Measurements from ENCODE around the gene FPR3.
A peak's percentile ranks its signal among the peaks of the same experiment; 100 is the strongest.

The FPR3 gene

GRCh38 chr19:51821456-51821855, 26.5 kb downstream of the FPR3 start:
- no peaks in the 10 kb centered on the region for H3K4me1 ChIP-seq (ENCODE audit: insufficient read depth, poor library complexity, severe bottlenecking)
- no peaks in the 10 kb centered on the region for H3K9me3 ChIP-seq (ENCODE audit: severe bottlenecking)
- H3K27me3 ChIP-seq (ENCODE audit: insufficient read depth, poor library complexity, severe bottlenecking), result no peaks in the 10 kb centered on the region
- DNase-seq (ENCODE audit: low spot score), result no peak
- TF ChIP-seq CTCF (IDR thresholded peaks at IDR 0.05; ENCODE audit: poor library complexity, severe bottlenecking), result no peak
- no peak overlapping the region for H3K4me3 ChIP-seq (ENCODE audit: severe bottlenecking)
- no peaks in the 10 kb centered on the region for H3K36me3 ChIP-seq (ENCODE audit: low read depth)
- ATAC-seq (ENCODE audit: low read depth), result no peak
- H3K27ac ChIP-seq (ENCODE audit: poor library complexity, severe bottlenecking), result no peak overlapping the region

GRCh38 chr19:51821921-51822320, 27.0 kb downstream of the FPR3 start:
- H3K27me3 ChIP-seq (ENCODE audit: insufficient read depth, poor library complexity, severe bottlenecking), result no peaks in the 10 kb centered on the region
- no peak for TF ChIP-seq CTCF (IDR thresholded peaks at IDR 0.05; ENCODE audit: poor library complexity, severe bottlenecking)
- no peaks in the 10 kb centered on the region for H3K36me3 ChIP-seq (ENCODE audit: low read depth)
- H3K9me3 ChIP-seq (ENCODE audit: severe bottlenecking), result no peaks in the 10 kb centered on the region
- ATAC-seq (ENCODE audit: low read depth) (no peak), DNase-seq (ENCODE audit: low spot score) (no peak)
- no peak overlapping the region for H3K27ac ChIP-seq (ENCODE audit: poor library complexity, severe bottlenecking)
- H3K4me3 ChIP-seq (ENCODE audit: severe bottlenecking), result no peak overlapping the region
- no peaks in the 10 kb centered on the region for H3K4me1 ChIP-seq (ENCODE audit: insufficient read depth, poor library complexity, severe bottlenecking)

GRCh38 chr19:51822325-51822724, 27.4 kb downstream of the FPR3 start:
- no peaks in the 10 kb centered on the region for H3K27me3 ChIP-seq (ENCODE audit: insufficient read depth, poor library complexity, severe bottlenecking)
- TF ChIP-seq CTCF (IDR thresholded peaks at IDR 0.05; ENCODE audit: poor library complexity, severe bottlenecking), result no peak
- no peak for DNase-seq (ENCODE audit: low spot score)
- H3K9me3 ChIP-seq (ENCODE audit: severe bottlenecking), result no peaks in the 10 kb centered on the region
- no peaks in the 10 kb centered on the region for H3K4me1 ChIP-seq (ENCODE audit: insufficient read depth, poor library complexity, severe bottlenecking)
- no peak overlapping the region for H3K4me3 ChIP-seq (ENCODE audit: severe bottlenecking)
- no peak overlapping the region for H3K27ac ChIP-seq (ENCODE audit: poor library complexity, severe bottlenecking)
- no peaks in the 10 kb centered on the region for H3K36me3 ChIP-seq (ENCODE audit: low read depth)
- ATAC-seq (ENCODE audit: low read depth), result 0 out of 3 replicates have a peak, but pooled peaks have one; percentile 29

GRCh38 chr19:51822946-51823345, 28.0 kb downstream of the FPR3 start:
- no peak for DNase-seq (ENCODE audit: low spot score)
- no peak overlapping the region for H3K27ac ChIP-seq (ENCODE audit: poor library complexity, severe bottlenecking)
- H3K27me3 ChIP-seq (ENCODE audit: insufficient read depth, poor library complexity, severe bottlenecking), result no peaks in the 10 kb centered on the region
- no peak for ATAC-seq (ENCODE audit: low read depth)
- H3K4me3 ChIP-seq (ENCODE audit: severe bottlenecking), result no peak overlapping the region
- H3K9me3 ChIP-seq (ENCODE audit: severe bottlenecking), result no peaks in the 10 kb centered on the region
- no peaks in the 10 kb centered on the region for H3K4me1 ChIP-seq (ENCODE audit: insufficient read depth, poor library complexity, severe bottlenecking)
- no peaks in the 10 kb centered on the region for H3K36me3 ChIP-seq (ENCODE audit: low read depth)
- TF ChIP-seq CTCF (IDR thresholded peaks at IDR 0.05; ENCODE audit: poor library complexity, severe bottlenecking), result no peak

GRCh38 chr19:51824281-51825005, 29.5 kb downstream of the FPR3 start:
- DNase-seq (ENCODE audit: low spot score) (no peak), ATAC-seq (ENCODE audit: low read depth) (no peak)
- Histone ChIP-seq H3K9me3 (ENCODE audit: severe bottlenecking) (no peaks in the 10 kb centered on the region), H3K4me3 (ENCODE audit: severe bottlenecking) (no peak overlapping the region), H3K4me1 (ENCODE audit: insufficient read depth, poor library complexity, severe bottlenecking) (no peaks in the 10 kb centered on the region), H3K27me3 (ENCODE audit: insufficient read depth, poor library complexity, severe bottlenecking) (no peaks in the 10 kb centered on the region), H3K27ac (ENCODE audit: poor library complexity, severe bottlenecking) (no peak overlapping the region), H3K36me3 (ENCODE audit: low read depth) (no peaks in the 10 kb centered on the region)
- TF ChIP-seq CTCF (IDR thresholded peaks at IDR 0.05; ENCODE audit: poor library complexity, severe bottlenecking), result no peak
